ENCODE results near the gene MLLT10.
"Not testable (repeated sequence)": the region's sequence is repeated elsewhere in the genome, so short reads cannot be mapped to it uniquely, and the experiment has no call there.

MLLT10 gene

DNA sequence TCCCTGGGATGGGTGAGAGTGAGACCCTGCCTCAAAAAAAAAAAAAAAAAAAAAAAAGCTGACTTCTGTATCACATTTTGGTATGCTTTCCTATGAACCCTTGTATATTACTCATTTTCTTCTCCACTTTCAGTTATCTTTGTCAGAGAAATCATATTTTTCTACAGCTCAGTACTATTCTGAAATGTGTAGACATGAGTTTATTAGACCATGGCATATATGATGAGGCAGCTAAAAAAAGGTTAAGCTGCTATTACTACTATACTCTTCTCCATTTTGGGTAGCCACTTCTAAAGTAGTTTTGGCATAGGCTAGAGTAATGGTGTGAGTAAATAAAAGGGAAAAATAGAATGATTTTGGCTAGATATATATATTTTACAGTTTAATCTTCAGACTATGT, 53.4 kb downstream of the MLLT10 start:
- DNase-seq: no peak

DNA sequence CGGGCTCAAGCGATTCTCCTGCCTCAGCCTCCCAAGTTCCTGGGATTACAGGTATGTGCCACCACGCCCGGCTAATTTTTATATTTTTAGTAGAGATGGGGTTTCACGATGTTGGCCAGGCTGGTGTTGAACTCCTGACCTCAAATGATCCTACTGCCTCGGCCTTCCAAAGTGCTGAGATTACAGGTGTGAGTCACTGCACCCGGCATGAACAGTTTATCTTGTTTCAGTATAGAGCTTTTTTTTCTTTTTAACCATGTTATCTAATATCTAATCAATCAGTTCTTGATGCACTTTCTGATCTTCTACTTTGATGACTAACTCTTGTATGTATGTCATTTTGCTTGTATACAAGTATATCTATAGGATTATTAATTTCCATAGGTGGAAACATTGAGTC, 54.1 kb downstream of the MLLT10 start:
- DNase-seq: not testable (repeated sequence)

DNA sequence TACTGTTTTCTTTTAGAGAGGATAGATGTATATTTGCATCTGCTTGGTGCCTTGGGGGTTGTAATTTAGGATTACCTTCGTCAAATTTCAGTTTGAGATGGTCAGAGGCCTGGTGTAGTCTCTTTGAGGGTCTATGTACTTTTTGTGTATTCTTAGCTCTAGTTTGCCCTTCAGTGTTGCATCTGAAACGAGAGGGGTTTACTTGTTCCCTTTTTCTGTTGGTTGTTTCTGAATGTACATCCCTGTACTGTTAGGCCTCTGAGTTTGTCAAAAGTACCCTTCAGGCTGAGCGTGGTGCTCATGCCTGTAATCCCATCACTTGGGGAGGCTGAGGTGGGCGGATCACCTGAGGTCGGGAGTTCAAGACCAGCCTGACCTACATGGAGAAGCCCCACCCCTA, 60.0 kb downstream of the MLLT10 start:
- DNase-seq: no peak

DNA sequence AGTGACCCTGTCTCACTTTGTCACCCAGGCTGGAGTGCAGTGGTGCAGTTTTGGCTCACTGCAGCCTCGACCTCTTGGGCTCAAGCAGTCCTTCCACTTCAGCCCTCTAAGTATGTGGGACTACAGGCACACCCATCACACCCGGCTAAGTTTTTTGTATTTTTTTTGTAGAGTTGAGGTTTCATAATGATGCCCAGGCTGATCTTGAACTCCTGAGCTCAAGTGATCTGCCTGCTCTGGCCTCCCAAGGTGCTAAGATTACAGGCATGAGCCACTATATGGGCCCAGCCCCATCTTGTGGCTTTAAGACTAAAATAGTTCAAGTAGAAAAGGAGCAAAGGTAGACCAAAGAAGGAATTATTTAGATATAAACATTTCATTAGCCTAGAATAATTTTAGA, 65.5 kb downstream of the MLLT10 start:
- no peak for DNase-seq

DNA sequence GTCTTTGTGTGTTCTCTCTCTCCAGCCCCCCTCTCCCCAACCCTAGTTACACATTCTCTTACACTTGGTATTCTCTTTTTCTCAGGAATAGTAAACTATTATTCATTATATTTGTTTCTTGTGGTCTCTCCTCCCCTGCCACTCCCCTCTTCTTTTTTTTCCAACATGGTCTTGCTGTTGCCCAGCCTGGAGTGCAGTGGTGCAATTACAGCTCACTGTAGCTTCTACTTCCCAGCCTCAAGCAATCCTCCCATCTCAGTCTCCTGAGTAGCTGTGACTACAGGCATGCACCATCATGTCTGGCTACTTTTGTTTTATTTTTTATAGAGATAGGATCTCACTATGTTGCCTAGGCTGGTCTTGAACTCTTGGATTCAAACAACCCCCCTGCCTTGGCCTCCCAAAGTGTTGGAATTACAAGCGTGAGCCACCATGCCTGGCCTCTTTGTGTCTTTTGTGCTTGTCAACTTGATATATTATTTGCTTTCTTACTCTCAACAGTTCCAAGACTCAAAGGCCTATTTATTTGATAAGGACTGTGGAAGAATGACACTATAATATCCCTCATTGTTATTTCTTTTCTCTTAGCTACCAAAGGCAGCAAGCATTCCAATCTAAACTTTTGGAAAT, 66.9 kb downstream of the MLLT10 start:
- DNase-seq: no peak

DNA sequence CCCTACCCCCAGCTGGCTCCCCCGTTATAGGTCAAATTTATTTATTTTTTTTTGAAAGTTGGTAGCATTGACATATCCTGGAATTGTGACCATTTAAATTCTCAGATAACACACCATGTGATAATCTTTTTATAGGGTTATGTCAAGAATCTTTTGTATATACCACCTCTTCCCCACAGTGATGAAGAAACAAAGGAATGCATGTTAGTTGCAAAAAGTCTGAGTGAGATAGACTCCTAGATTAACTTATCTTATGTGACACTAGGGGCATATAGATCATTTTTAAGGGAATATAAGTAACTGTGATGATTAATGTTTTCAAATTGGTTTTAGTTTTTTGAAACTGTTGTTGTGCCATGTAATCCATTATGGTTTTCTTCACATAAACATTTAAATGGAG, 68.3 kb downstream of the MLLT10 start:
- no peak for DNase-seq

DNA sequence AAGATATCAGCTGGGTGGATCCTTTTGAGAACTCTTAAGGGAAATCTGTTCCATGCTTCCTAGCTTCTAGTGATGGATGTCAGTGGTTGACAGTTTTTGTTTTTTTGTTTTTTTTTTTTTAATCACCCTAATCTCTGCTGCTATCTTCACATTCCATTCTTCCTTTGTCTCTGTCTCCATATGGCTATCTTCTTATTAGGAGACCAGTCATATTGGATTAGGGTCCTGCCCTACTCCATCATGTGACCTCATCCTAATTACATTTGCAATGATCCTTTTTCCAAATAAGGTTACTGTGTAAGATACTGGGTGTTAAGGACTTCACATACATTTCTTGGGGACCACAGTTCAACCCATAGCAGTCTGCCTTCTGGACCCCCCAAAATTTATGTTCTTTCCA, 69.7 kb downstream of the MLLT10 start:
- no peak for DNase-seq

DNA sequence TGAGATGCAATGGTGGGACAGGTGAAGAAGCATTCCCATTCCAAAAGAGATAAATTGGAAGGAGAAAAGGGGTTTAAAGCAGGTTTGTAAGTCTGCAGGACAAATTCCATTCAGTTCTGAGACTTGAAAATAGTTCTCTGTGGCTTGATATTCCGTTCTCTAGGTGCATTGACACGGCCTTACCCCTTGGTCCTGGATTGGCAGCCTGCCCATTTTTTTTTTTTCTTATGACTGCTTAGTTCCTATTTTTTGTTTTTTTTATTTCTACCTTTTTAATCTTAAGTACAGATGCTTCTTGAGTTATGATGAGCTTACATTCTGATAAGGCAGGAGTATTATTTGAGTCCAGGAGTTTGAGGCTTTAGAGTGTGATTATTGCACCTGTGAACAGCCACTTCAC, 70.6 kb downstream of the MLLT10 start:
- no peak for DNase-seq

DNA sequence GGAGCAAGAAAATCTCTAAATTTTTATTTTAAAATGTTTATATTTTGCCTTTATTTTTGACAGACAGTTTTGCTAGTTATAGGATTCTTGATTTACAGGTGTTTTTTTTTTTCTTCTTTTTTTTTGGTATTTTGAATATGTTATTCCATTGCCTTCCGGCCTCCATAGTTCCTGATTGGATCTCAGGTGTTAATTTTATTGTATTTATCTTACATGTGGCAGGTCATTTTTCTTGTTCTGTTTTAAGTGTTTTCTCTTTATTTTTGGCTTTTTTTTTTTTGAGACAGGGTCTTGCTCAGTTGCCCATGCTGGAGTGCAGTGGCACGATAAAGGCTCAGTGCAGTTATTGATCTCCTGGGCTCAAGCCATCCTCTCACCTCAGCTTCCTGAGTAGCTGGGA, 73.9 kb downstream of the MLLT10 start:
- DNase-seq: no peak

DNA sequence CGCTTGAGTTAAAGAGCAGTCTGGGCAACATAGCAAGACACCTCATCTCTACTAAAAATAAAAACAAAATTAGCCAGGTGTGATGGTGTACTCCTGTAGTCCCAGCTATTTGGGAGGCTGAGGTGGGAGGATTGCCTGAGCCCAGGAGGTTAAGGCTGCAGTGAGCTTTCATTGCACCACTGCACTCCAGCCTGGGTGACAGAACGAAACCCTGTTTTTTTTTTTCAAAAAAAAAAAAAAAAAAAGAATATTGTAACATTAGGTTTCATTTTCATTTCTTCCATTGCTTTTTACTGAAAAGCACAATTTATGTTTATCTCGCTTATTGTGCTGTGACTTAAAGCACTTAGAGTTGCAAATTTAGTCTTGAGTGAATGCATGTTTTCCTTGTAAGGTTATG, 80.0 kb downstream of the MLLT10 start:
- DNase-seq: no peak

DNA sequence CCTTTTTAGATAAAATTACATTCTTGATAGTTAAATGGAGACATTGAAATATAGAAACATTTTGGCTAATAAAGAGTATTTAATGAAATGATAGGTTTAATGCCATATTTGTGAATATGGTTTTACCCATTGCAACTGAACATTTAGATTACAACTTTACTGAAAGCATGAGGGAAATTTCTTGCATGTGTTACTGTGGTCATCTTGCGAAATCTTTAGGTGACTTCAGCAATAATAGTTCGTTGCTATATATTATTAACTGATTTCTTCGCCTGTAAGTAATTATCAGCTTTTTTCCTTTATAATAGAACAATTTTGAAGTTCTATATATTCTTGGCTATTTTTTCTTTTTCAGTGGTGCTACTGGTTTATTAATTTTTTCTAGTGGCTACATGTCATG, 83.2 kb downstream of the MLLT10 start:
- DNase-seq: no peak

DNA sequence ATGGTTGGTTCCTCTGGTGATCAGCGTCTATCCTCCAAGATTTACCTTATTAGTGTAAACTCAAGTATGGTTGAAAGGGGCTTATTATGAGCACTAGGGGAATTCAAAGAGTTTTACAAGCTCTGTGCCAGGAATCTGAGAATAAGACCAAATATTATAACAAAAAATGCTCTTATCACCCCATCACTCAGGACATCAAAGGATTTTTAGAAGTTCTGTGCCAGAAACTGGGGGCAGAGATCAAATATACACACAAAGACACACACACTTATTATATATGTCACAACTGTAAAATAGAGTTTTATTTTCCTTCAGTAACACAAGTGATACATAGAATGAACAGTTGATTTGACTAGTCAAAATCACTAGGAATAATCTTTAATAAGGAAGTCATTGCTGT, 89.3 kb downstream of the MLLT10 start:
- no peak for DNase-seq

DNA sequence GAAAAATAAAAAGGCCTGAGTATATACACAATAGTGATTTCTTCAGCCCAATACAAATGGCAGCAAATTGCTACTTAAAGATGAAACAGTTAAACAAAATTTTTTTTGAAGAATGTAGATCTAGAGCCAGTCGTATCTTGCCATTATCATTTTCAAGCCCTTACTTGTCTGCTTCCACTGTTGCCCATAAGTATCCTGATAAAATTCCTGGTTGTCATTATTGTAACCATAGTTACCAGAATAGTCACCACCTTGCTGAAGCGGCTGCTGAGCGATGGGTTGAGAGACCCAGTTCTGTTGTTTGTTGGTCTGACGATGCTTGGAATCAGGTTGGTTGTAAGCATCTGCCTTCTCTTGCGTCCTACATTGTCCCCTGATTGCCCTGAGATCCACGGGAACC, 90.4 kb downstream of the MLLT10 start:
- DNase-seq: not testable (repeated sequence)

DNA sequence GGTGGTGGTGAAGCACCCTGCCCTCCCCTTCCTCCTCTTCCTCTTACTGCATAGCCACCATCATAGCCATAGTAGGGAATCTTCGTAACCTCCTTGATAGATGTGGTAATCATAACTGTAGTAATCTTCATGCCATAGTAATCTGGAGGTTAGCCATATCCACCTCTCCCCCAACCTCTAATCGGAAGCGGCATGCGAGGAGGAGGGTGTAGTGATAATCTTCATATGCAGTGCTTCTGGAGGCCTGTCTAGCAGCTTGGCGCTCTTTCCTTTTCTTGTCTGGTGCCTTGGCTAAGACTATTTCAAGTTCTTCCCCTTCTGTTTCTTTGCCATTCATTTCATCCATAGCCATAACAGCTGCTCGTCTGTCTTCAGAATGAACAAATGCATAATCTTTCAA, 90.9 kb downstream of the MLLT10 start:
- no peak for DNase-seq

DNA sequence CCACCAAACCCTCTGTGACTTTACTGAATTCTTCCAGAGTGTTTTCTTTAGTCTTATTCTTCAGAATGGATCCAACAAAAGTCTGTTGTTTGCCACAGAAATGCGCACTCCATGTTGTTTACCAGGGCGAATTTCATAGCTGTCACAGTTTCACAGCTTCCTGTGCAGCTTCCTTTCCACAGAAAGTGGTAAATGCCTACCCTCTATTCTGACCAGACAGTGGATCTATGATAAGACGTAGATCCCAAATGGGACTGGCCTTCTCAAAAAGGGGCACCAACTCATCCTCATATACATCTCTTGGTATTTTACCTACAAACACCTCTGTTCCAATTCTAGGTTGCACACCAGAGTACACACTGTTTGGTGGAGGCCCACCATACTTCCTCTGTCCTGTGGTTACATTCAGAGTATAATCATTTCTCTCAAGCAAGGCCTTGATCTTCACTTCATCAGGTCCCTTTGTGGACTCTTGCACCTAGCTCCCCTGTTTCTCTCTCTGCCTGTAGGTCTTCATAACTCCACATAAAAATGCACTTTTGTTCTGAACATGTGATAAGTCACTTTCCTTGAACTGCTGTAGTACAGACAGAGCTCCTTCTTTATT, 91.7 kb downstream of the MLLT10 start:
- no peak for DNase-seq

DNA sequence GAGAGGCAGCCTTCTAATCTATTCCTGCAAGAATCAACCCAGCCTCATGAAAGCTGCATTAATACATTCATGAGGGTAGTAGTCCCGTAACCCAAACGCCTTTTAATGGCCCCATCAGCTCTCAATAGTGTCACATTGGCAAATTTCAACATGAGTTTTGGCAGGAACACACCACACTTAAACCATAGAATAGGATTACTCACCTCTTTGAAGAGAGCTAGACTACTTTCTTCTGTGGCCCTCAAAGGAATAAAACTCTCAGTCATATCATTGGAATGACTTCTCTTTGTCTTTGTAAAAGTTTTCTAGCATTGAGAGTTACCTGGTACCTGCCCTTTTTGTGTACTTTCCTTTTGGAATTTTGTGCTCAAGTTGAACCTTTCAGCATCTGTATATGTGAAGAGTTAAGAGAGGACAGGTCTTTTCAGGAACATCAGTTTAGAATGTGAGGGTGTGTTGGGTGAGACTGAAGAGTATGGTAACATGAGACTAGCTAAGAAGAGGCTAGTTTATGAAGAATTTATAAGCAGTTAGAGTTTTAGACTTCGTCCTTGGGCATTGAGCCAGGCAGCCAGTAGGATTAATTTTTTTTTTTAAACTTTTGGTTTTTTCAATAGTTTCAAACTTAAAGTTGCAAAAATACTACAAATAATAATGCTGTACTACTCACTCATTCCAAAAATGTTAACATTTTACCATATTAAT, 92.6 kb downstream of the MLLT10 start:
- DNase-seq: no peak

DNA sequence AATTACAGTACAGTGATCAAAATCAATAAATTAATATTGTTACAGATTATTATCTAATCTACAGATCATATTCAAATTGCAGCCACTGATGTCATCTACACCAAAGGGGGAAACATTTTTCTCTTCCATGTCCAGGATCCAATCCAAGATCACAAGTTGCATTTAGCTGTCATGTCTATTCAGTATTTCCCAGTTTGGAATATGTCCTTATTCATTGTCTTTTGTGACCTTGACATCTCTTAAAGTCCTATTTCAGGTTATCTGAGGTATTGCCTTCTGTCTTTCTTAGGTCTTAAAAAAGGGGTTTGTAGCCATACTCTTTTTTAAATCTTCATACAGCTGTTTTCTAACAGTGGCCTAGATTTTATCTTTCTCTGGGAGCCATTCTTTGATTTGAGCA, 93.3 kb downstream of the MLLT10 start:
- DNase-seq: no peak

DNA sequence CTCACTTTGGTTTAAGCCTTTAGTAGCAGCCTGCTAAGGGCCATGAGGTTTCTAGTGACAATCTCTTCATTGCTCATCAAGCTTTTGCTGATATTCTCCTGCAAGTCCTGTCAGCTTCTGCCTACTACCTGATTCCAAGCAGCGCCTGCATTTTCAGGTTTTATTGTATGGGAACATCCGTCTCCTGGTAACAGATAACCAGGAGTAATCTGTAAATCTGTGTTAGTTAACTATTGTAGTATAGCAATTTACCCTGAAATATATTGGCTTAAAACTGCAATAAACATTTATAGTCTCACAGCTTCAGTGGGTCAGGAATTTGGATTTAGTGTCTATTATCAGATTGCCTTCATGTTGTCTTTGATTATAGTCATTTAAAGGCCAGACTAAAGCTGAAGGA, 94.0 kb downstream of the MLLT10 start:
- DNase-seq: no peak

DNA sequence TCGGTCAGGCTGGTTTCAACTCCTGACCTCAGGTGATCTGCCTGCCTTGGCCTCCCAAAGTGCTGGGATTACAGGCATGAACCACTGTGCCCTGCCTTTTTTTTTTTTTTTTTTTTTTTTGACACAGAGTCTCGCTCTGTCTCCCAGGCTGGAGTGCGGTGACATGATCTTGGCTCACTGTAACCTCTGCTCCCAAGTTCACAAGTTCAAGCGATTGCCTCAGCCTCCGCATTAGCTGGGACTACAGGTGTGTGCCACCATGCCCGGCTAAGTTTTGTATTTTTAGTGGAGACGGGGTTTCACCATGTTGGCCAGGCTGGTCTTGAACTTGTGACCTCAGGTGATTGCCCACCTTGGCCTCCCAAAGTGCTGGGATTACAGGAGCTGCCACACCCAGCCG, 94.6 kb downstream of the MLLT10 start:
- DNase-seq: not testable (repeated sequence)

DNA sequence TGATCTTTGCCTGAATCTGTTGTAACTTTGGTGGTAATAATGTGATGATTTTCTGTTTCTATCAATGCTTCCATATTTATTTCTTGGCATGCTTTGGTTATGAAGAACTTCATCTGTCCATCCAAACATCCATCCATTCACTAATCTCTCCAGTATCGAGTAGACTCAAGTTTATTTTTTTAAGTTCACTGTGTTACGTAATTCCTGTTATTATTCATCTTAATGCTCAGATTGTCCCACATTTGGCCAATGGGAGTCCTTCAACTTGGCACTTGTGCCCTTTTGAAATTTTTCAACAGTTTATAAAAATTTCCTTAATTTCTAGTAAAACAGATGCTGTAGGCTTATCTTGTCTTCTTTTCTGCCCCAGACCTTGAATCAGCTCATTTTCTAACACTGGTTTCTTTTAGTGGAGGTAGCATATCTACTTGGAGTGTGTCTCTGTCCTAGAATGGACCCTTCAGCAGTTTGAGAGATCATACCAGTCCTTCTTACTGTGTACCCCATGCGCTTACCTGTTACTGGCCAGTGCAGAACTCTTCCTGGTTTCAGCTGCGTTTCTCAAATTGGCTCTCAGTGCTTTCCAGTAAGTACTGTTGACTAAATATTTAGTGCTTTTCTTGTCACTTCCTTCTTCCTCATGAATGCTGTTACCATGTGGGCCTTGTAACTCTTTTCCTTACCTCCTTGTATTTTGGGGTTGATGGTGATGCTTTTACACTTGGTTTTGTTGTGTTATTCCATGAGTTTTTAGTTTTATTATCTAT, 100.8 kb downstream of the MLLT10 start:
- DNase-seq: no peak

DNA sequence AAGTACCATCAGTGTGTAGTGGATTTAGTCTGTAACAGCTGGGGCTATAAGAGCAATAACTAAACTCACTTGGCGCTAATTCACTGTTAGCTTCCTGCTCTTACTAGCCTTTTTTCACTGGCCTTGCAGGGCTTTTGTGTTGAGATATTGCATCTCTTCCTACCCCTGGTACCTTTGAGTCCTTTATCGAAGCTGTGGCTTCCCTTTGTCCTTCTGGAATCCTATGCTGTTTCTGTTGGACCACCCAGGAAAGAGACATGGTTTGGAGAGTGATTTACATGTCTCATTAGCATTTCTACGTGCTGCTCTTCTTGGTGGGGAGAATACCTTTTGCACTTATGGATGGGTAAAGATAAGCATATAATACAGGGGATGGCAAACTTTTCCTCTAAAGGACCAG, 103.8 kb downstream of the MLLT10 start:
- no peak for DNase-seq

DNA sequence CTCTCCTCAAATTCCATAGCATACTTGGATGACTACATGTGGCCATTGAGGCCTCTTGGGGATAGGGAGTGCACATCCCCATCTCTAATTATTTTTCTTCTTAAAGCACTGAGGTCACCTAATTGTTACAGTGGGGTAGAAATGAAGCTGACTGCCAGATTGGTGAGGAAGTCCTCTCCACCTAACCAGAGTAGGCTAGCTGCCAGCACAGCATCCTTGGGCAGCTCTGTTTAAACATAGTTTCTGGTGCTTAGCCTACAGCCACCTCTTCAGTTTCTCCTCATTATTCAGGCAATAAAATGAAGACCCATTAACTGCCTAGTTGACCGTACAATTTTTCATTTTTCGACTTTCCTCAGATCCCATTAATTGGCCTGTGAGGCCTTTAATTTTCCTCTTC, 104.6 kb downstream of the MLLT10 start:
- DNase-seq: no peak

DNA sequence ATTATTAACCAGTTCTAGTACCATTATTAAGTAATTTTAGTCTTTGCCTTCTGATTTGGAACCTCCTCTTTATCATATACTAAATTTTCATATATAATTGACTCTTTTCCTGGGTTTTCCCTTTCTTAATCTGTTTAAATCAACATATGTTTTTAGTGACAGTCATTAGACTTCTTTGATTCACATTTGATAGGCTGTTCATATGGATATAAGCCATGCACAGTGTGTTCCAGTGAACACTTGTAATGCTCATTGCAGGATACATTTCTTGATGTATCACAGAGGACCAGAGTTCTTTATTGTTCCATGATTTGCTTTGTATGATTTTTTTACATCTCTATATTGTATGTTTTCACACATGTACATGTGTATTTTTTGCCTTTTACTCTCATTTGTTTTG, 114.0 kb downstream of the MLLT10 start:
- no peak for DNase-seq

DNA sequence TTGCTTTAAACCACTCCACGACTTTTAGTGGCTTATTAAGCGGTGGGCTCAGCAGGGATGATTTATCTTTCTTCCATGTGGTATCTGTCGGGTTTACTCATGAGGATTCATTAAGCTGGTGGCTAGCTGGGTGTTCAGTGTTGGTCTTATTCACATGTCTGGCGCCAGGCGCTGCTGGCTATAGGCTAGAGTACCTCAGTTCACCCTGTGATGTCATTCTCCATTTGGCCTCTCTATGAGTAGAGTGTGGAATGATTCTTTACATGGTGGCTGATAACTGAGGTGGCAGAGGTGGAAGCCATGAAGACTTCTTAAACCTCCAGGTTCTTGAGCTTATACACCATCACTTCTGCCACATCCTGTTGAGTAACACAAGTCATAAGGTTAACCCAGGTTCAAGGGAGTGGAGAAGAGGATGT, 115.4 kb downstream of the MLLT10 start:
- DNase-seq: no peak

Measured in activated naive CD4-positive, alpha-beta T cell (primary cell).